ENCODE results near the gene HSD3B2. TPM values are rescaled to one million over a fixed set of nuclear protein-coding genes. Genes with fewer than 3 reads are reported as not detected.

Gene HSD3B2
- total and polyA plus RNA-seq, 2 experiments from 2014 or later = not detected

DNA sequence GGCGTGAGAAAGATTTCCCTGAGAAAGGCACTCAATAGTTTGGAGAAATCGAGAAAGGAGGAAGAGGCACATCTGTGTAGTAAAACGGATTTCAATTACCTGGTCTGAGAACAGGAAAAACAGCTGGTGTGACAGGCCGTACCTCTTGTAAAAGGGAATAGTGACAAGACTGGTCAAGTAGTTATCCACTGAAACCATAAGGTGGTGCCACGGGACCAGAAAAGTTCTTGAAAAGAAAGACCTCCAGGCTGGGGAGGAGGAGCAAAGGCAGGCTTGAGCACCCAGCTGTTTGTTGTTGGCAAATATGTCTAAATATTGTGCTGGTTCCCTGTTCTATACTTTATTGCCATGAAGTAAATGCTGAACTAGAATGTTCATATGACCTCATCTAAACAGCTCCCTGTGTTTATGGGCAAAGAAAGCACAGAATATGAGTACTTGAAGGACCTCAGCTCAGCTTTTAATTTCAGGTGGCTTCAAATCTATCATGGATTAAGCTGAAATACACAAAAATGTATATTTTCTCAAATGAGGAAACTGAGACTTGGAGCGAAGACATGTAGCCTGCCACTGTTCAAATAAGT, 42.4 kb upstream of the HSD3B2 start:
- H4K20me1 ChIP-seq (replicated peaks; ENCODE audit: insufficient read depth) = no peaks in the 10 kb centered on the region
- peaks cover 3% of the 10 kb centered on the region; the same call in 1 of the 2 replicates for H3K9me2 ChIP-seq (ENCODE audit: insufficient read depth)
- peak; percentile 18; the same call in 1 of the 2 replicates for TF ChIP-seq CREB1 (CRISPR knock-in tag; IDR thresholded peaks at IDR 0.05; ENCODE audit: low read depth)
- TF ChIP-seq ZNF331 (CRISPR knock-in tag; IDR thresholded peaks at IDR 0.05; ENCODE audit: low read depth) = no peak
- TF ChIP-seq, protein P1, sequence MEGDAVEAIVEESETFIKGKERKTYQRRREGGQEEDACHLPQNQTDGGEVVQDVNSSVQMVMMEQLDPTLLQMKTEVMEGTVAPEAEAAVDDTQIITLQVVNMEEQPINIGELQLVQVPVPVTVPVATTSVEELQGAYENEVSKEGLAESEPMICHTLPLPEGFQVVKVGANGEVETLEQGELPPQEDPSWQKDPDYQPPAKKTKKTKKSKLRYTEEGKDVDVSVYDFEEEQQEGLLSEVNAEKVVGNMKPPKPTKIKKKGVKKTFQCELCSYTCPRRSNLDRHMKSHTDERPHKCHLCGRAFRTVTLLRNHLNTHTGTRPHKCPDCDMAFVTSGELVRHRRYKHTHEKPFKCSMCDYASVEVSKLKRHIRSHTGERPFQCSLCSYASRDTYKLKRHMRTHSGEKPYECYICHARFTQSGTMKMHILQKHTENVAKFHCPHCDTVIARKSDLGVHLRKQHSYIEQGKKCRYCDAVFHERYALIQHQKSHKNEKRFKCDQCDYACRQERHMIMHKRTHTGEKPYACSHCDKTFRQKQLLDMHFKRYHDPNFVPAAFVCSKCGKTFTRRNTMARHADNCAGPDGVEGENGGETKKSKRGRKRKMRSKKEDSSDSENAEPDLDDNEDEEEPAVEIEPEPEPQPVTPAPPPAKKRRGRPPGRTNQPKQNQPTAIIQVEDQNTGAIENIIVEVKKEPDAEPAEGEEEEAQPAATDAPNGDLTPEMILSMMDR (conservative IDR thresholded peaks at IDR 0.05; ENCODE audit: low read depth in 2 of 2) = peak; percentile 65 to 77
- DNase-seq (ENCODE audit: low spot score) (peak; percentile 90), ATAC-seq (peak; percentile 94)
- H3K4me1 ChIP-seq (ENCODE audit: insufficient read depth) = peaks cover 11% of the 10 kb centered on the region
- H3K36me3 ChIP-seq (ENCODE audit: insufficient read depth) = no peaks in the 10 kb centered on the region
- no peaks in the 10 kb centered on the region for H3K27me3 ChIP-seq (ENCODE audit: insufficient read depth)
- no peak overlapping the region for H3K4me3 ChIP-seq
- Mint-ChIP-seq H3K27ac (no peak overlapping the region), H3K4me3 (no peak overlapping the region), H3K36me3 (ENCODE audit: low read depth) (no peaks in the 10 kb centered on the region), H3K4me1 (peaks cover 25% of the 10 kb centered on the region), H3K27me3 (ENCODE audit: insufficient read depth, low read depth, poor library complexity) (no peaks in the 10 kb centered on the region), H3K9me3 (peaks cover 4% of the 10 kb centered on the region; the same call in 1 of the 3 replicates)
- H2AFZ ChIP-seq = no peak overlapping the region
- H3F3A ChIP-seq (replicated peaks; ENCODE audit: low read depth) = no peaks in the 10 kb centered on the region
- H3K4me2 ChIP-seq = no peak overlapping the region
- no peaks in the 10 kb centered on the region for H3K79me2 ChIP-seq (replicated peaks; ENCODE audit: insufficient read depth)
- H3K27ac ChIP-seq (ENCODE audit: low read depth) = no peak overlapping the region

DNA sequence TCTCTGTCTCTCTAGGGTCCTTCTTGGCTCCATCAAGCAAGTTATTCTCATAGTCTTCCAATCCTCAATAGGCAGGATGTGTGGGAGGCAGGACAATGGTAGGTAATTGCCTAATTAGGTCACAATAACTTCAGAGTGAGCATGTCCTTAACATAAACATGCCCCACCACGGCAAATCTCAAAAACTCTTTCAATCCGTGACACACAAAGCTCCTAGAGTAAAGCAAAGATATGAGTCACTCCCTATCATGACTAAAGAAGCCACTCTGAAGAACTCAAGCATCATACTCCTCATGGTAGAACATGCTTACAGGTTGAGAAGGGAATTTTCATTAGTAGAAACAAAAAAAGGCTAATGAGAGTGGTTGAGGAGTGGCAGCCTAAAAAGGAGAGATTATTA, 41.5 kb upstream of the HSD3B2 start:
- Histone ChIP-seq H3K4me3 (no peak overlapping the region), H3K4me2 (no peak overlapping the region), H4K20me1 (replicated peaks; ENCODE audit: insufficient read depth) (no peaks in the 10 kb centered on the region), H2AFZ (no peak overlapping the region), H3K4me1 (ENCODE audit: insufficient read depth) (peaks cover 11% of the 10 kb centered on the region), H3K27me3 (ENCODE audit: insufficient read depth) (no peaks in the 10 kb centered on the region), H3F3A (replicated peaks; ENCODE audit: low read depth) (no peaks in the 10 kb centered on the region), H3K36me3 (ENCODE audit: insufficient read depth) (no peaks in the 10 kb centered on the region), H3K79me2 (replicated peaks; ENCODE audit: insufficient read depth) (no peaks in the 10 kb centered on the region), H3K9me2 (ENCODE audit: insufficient read depth) (peaks cover 8% of the 10 kb centered on the region; the same call in 1 of the 2 replicates), H3K27ac (ENCODE audit: low read depth) (no peak overlapping the region)
- no peaks in the 10 kb centered on the region for H3K27me3 Mint-ChIP-seq (ENCODE audit: insufficient read depth, low read depth, poor library complexity)
- H3K36me3 Mint-ChIP-seq (ENCODE audit: low read depth) = no peaks in the 10 kb centered on the region
- no peak overlapping the region for H3K27ac Mint-ChIP-seq
- DNase-seq (ENCODE audit: low spot score) (no peak), ATAC-seq (no peak)
- no peak overlapping the region for H3K4me3 Mint-ChIP-seq
- peaks cover 19% of the 10 kb centered on the region for H3K4me1 Mint-ChIP-seq
- peaks cover 4% of the 10 kb centered on the region; the same call in 1 of the 3 replicates for H3K9me3 Mint-ChIP-seq
- TF ChIP-seq CREB1 (CRISPR knock-in tag; IDR thresholded peaks at IDR 0.05; ENCODE audit: low read depth) = no peak
- no peak for TF ChIP-seq ZNF114 (CRISPR knock-in tag; IDR thresholded peaks at IDR 0.05)
- TF ChIP-seq STAT1 (IDR thresholded peaks at IDR 0.05; ENCODE audit: unreplicated experiment) = no peak
- no peak for TF ChIP-seq JUNB (IDR thresholded peaks at IDR 0.05; ENCODE audit: unreplicated experiment)
- TF ChIP-seq, protein P1 (conservative IDR thresholded peaks at IDR 0.05; ENCODE audit: low read depth in 2 of 2) = no peak
- TF ChIP-seq, protein P2, sequence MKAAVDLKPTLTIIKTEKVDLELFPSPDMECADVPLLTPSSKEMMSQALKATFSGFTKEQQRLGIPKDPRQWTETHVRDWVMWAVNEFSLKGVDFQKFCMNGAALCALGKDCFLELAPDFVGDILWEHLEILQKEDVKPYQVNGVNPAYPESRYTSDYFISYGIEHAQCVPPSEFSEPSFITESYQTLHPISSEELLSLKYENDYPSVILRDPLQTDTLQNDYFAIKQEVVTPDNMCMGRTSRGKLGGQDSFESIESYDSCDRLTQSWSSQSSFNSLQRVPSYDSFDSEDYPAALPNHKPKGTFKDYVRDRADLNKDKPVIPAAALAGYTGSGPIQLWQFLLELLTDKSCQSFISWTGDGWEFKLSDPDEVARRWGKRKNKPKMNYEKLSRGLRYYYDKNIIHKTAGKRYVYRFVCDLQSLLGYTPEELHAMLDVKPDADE (IDR thresholded peaks at IDR 0.05) = no peak
- TF ChIP-seq, protein P3, sequence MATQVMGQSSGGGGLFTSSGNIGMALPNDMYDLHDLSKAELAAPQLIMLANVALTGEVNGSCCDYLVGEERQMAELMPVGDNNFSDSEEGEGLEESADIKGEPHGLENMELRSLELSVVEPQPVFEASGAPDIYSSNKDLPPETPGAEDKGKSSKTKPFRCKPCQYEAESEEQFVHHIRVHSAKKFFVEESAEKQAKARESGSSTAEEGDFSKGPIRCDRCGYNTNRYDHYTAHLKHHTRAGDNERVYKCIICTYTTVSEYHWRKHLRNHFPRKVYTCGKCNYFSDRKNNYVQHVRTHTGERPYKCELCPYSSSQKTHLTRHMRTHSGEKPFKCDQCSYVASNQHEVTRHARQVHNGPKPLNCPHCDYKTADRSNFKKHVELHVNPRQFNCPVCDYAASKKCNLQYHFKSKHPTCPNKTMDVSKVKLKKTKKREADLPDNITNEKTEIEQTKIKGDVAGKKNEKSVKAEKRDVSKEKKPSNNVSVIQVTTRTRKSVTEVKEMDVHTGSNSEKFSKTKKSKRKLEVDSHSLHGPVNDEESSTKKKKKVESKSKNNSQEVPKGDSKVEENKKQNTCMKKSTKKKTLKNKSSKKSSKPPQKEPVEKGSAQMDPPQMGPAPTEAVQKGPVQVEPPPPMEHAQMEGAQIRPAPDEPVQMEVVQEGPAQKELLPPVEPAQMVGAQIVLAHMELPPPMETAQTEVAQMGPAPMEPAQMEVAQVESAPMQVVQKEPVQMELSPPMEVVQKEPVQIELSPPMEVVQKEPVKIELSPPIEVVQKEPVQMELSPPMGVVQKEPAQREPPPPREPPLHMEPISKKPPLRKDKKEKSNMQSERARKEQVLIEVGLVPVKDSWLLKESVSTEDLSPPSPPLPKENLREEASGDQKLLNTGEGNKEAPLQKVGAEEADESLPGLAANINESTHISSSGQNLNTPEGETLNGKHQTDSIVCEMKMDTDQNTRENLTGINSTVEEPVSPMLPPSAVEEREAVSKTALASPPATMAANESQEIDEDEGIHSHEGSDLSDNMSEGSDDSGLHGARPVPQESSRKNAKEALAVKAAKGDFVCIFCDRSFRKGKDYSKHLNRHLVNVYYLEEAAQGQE (IDR thresholded peaks at IDR 0.05; ENCODE audit: unreplicated experiment) = no peak
- TF ChIP-seq ZNF331 (CRISPR knock-in tag; IDR thresholded peaks at IDR 0.05; ENCODE audit: low read depth) = no peak
- TF ChIP-seq POLR2AphosphoS5 (IDR thresholded peaks at IDR 0.05; ENCODE audit: low read depth) = no peak
- no peak for TF ChIP-seq EZH2 (IDR thresholded peaks at IDR 0.05; ENCODE audit: low read depth, unreplicated experiment)
